ENCODE results near the gene MAGI3.

Gene MAGI3

DNA sequence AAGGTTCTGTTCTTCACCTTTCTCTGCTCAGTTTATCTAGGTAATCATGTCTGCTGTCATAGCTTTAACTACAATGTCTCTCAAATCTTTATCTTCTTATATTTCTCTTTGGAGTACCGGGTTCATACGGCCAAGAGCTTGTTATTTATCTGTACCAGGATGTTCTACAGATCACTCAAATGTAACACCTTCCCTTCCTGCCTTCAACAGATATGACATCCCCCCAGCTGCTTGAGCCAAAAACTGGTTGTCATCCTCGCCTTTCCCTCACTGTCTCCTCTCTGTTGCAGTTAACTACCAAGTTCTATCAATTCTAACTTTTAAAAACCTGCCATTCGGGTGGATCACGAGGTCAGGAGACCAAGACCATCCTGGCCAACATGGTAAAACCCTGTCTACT lies 220.1 kb downstream of the MAGI3 start:
- TF ChIP-seq, protein P1, sequence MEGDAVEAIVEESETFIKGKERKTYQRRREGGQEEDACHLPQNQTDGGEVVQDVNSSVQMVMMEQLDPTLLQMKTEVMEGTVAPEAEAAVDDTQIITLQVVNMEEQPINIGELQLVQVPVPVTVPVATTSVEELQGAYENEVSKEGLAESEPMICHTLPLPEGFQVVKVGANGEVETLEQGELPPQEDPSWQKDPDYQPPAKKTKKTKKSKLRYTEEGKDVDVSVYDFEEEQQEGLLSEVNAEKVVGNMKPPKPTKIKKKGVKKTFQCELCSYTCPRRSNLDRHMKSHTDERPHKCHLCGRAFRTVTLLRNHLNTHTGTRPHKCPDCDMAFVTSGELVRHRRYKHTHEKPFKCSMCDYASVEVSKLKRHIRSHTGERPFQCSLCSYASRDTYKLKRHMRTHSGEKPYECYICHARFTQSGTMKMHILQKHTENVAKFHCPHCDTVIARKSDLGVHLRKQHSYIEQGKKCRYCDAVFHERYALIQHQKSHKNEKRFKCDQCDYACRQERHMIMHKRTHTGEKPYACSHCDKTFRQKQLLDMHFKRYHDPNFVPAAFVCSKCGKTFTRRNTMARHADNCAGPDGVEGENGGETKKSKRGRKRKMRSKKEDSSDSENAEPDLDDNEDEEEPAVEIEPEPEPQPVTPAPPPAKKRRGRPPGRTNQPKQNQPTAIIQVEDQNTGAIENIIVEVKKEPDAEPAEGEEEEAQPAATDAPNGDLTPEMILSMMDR (IDR thresholded peaks at IDR 0.05; ENCODE audit: poor library complexity, severe bottlenecking), result no peak
- Histone ChIP-seq H3K4me3 (ENCODE audit: severe bottlenecking) (no peak overlapping the region), H3K27me3 (ENCODE audit: insufficient read depth, poor library complexity, severe bottlenecking) (no peaks in the 10 kb centered on the region), H3K27ac (ENCODE audit: poor library complexity, severe bottlenecking) (no peak overlapping the region), H3K9me3 (ENCODE audit: severe bottlenecking) (peaks cover 3% of the 10 kb centered on the region), H3K4me1 (ENCODE audit: insufficient read depth, poor library complexity, severe bottlenecking) (peaks cover 9% of the 10 kb centered on the region), H3K36me3 (ENCODE audit: low read depth) (no peaks in the 10 kb centered on the region)
- ATAC-seq (ENCODE audit: low read depth) (no peak), DNase-seq (ENCODE audit: low spot score) (no peak)

DNA sequence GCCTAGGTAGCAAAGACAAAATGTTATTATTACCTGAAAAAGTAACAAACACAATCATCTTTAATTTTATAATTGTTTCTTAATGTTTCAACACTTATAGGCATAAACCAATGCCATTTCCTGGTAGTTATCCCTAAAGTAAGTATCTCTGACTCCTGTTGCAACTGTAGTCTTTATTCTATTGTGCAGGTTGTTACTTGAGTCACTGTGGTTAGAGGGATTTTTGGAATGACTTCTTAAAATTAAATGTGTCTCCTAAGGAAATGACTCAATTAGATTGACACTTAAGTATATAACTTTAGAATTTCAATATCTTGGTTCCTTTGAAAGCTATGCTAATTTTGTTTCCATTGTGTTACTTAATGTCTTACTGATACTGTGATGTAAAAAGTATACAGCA lies 225.1 kb downstream of the MAGI3 start:
- H3K27ac ChIP-seq (ENCODE audit: poor library complexity, severe bottlenecking), result peak overlapping the region; percentile 31
- no peak overlapping the region for H3K4me3 ChIP-seq (ENCODE audit: severe bottlenecking)
- H3K9me3 ChIP-seq (ENCODE audit: severe bottlenecking), result peaks cover 3% of the 10 kb centered on the region
- DNase-seq (ENCODE audit: low spot score), result no peak
- TF ChIP-seq, protein P1 (IDR thresholded peaks at IDR 0.05; ENCODE audit: poor library complexity, severe bottlenecking), result no peak
- H3K27me3 ChIP-seq (ENCODE audit: insufficient read depth, poor library complexity, severe bottlenecking), result no peaks in the 10 kb centered on the region
- H3K36me3 ChIP-seq (ENCODE audit: low read depth), result no peaks in the 10 kb centered on the region
- H3K4me1 ChIP-seq (ENCODE audit: insufficient read depth, poor library complexity, severe bottlenecking), result peaks cover 25% of the 10 kb centered on the region
- ATAC-seq (ENCODE audit: low read depth), result peak; percentile 89

DNA sequence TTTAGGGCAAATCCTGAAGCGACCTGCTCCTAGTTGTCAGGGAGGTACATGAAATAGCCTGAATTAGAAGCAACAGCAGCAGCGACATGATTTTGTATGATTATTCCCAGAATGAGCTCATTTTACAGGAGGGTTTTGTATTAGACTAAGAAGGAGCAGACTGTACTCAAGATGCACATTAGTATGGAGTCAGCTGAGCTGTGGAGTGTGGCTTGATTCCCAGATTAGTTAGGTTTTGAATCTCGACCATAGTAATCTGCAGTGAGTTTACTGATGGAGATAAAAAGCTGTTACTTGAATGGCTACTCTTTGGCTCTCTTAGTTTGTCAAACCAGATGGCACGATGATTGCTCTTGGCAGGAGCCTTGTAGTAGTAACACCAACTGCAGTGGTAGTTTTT lies 225.8 kb downstream of the MAGI3 start:
- Histone ChIP-seq H3K36me3 (ENCODE audit: low read depth) (no peaks in the 10 kb centered on the region), H3K27ac (ENCODE audit: poor library complexity, severe bottlenecking) (peak overlapping the region; percentile 31), H3K9me3 (ENCODE audit: severe bottlenecking) (peaks cover 3% of the 10 kb centered on the region), H3K27me3 (ENCODE audit: insufficient read depth, poor library complexity, severe bottlenecking) (no peaks in the 10 kb centered on the region), H3K4me3 (ENCODE audit: severe bottlenecking) (no peak overlapping the region), H3K4me1 (ENCODE audit: insufficient read depth, poor library complexity, severe bottlenecking) (peaks cover 25% of the 10 kb centered on the region)
- no peak for DNase-seq (ENCODE audit: low spot score)
- TF ChIP-seq, protein P1 (IDR thresholded peaks at IDR 0.05; ENCODE audit: poor library complexity, severe bottlenecking), result no peak
- no peak for ATAC-seq (ENCODE audit: low read depth)

DNA sequence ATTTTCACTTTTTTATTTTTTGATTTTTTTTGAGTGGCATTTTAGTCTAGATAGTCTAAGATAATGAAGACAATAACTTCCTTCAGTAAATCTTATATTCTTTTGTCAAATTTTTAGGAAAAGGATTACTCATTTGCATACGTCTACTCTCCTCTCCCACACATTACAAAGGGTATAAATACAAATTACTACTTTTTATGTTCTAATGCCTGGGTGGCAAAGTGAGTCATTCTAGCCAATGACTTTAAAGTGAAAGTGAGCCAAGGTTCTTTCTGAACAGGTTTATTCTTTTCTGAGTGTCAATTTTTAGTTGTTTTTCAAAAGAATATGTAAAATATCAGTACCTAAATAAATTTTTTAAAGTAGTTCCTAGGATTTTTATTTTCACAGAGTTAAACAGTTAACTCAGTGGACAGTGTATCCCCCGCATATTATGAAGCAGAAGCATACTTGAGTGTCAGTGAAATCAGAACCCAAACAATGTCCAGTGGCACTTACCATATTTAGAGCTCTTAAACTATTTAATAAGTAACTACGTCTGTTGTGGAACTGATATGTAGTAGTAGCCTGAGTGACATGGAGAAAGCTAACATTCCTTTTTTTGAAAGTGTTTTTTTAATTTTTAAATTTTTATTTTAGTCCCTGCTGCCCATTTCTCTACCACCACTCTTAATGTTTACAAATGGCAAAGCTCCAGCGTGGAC lies 227.3 kb downstream of the MAGI3 start:
- Histone ChIP-seq H3K27ac (ENCODE audit: poor library complexity, severe bottlenecking) (no peak overlapping the region), H3K9me3 (ENCODE audit: severe bottlenecking) (no peaks in the 10 kb centered on the region), H3K4me3 (ENCODE audit: severe bottlenecking) (no peak overlapping the region), H3K27me3 (ENCODE audit: insufficient read depth, poor library complexity, severe bottlenecking) (no peaks in the 10 kb centered on the region), H3K4me1 (ENCODE audit: insufficient read depth, poor library complexity, severe bottlenecking) (peaks cover 25% of the 10 kb centered on the region), H3K36me3 (ENCODE audit: low read depth) (0 out of 2 replicates have a peak, but pooled peaks cover 1% of the 10 kb centered on the region)
- ATAC-seq (ENCODE audit: low read depth) (no peak), DNase-seq (ENCODE audit: low spot score) (no peak)
- TF ChIP-seq, protein P1 (IDR thresholded peaks at IDR 0.05; ENCODE audit: poor library complexity, severe bottlenecking), result no peak

DNA sequence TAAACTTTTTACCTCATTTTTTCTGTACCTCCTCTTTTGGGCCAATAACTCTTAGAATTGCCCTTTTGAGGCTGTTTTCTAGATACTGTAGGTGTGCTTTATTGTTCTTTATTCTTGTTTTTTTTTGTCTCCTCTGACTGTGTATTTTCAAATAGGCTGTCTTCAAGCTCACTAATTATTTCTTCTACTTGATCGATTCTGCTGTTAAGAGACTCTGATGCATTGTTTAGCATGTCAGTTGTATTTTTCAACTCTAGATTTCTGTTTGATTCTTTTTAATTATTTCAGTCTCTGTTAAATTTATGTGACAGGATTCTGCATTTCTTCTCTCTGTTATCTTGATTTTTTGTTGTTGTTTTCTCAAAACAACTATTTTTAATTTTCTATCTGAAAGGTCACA lies 238.7 kb downstream of the MAGI3 start:
- Histone ChIP-seq H3K36me3 (ENCODE audit: low read depth) (peaks cover 3% of the 10 kb centered on the region; the same call in 1 of the 2 replicates), H3K4me1 (ENCODE audit: insufficient read depth, poor library complexity, severe bottlenecking) (no peaks in the 10 kb centered on the region), H3K27ac (ENCODE audit: poor library complexity, severe bottlenecking) (no peak overlapping the region), H3K9me3 (ENCODE audit: severe bottlenecking) (peaks cover 1% of the 10 kb centered on the region), H3K4me3 (ENCODE audit: severe bottlenecking) (no peak overlapping the region), H3K27me3 (ENCODE audit: insufficient read depth, poor library complexity, severe bottlenecking) (no peaks in the 10 kb centered on the region)
- TF ChIP-seq, protein P1 (IDR thresholded peaks at IDR 0.05; ENCODE audit: poor library complexity, severe bottlenecking), result no peak
- no peak for ATAC-seq (ENCODE audit: low read depth)
- no peak for DNase-seq (ENCODE audit: low spot score)
